Epithelial cell of proximal tubule (primary cell): ENCODE data around the gene ZBED4. TPM values are rescaled to one million over a fixed set of nuclear protein-coding genes. Genes with fewer than 3 reads are reported as not detected.

Source experiments
- DNase-seq: peaks from one replicate; pipeline ENCODE4 v3.0.0-alpha.2; 2011; ENCODE audit warnings: low read depth
- H3K4me3 ChIP-seq: 2 replicates; pipeline ENCODE4 v1.5.1; 2011; ENCODE audit warnings: low read depth, mild to moderate bottlenecking, low read length
- total RNA-seq: library from RNA; depleted of rRNA; stranded (reverse); fragments of >200 nt; gene quantifications from 2 replicates; pipeline ENCODE4 v1.2.3, GENCODE V29; 2015
- TF ChIP-seq, protein P1 (sequence below): conservative IDR thresholded peaks from 2 replicates; pipeline ENCODE4 v1.5.1; 2012; ENCODE audit warnings: low read depth, mild to moderate bottlenecking, low read length

Gene ZBED4
- total RNA-seq, 1 donor from 2014 or later: 14.5 TPM

DNA sequence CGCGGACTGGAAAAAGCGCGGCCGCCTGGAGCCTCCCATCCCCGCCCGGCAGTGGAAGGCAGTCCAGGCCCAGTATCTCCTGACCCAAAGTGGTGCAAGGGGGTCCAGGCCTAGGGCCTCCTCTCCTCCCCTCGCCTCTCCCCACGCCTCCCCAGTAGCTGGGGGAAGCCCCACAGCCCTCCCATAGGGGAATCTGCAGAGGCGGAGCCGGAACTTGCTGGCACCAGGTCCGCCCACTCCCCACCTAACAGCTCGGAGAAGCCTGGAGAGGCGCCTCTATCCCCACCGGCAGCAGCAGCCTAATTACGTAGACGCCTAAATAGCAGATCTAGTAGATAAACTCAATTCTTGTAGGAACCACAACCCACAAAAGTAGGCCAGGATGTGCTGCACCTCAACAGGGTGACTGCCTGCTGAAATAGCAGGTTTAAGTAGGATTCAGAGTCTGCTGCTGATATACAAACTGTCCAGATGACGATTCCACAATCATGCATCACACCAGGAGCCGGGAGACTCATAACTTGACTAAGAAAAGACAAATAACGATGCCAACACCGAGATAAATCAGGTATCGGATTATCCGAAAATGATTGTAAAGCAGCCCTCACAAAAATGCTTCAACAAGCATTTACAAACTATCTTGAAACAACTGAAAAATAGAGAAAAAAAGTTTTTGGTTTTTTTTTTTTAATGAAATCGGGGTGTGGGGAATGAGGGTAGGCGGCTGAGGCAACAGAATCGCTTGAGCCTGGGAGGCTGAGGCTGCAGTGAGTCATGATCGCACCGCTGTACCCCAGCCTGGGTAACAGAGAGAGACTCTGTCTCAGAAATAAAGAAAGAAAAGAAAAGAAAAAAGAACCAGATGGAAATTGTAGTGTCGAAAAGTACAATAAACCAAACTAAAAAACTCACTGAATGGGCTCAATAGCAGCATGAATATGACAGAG, 14.6 kb upstream of the ZBED4 start:
- no peak for DNase-seq

DNA sequence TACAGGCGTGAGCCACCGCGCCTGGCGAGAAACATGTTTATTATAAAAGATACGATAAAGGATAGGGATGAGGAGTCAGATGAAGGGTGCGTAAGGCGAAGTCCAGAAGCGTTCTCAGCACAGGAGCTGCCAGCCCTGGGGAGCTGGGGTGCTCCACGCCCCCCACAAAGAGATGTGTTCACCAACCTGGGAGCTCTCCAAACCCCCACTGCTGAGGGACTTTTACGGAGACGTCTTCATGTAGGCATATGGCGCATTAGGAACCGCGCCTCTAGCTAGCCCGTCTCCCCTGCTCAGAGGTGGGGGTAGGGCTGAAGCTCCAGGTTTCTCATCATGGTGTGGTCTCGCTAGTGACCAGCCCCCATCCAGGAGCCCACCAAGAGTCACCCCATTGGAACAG, 8.4 kb upstream of the ZBED4 start:
- H3K4me3 ChIP-seq: no peak overlapping the region
- DNase-seq: no peak
- TF ChIP-seq, protein P1, sequence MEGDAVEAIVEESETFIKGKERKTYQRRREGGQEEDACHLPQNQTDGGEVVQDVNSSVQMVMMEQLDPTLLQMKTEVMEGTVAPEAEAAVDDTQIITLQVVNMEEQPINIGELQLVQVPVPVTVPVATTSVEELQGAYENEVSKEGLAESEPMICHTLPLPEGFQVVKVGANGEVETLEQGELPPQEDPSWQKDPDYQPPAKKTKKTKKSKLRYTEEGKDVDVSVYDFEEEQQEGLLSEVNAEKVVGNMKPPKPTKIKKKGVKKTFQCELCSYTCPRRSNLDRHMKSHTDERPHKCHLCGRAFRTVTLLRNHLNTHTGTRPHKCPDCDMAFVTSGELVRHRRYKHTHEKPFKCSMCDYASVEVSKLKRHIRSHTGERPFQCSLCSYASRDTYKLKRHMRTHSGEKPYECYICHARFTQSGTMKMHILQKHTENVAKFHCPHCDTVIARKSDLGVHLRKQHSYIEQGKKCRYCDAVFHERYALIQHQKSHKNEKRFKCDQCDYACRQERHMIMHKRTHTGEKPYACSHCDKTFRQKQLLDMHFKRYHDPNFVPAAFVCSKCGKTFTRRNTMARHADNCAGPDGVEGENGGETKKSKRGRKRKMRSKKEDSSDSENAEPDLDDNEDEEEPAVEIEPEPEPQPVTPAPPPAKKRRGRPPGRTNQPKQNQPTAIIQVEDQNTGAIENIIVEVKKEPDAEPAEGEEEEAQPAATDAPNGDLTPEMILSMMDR: no peak

More for the DNA sequence above, 14.6 kb upstream of the ZBED4 start:
- no peak overlapping the region for H3K4me3 ChIP-seq
- TF ChIP-seq, protein P1: no peak

- TF ChIP-seq, protein P1: no peak
- DNase-seq: no peak
- H3K4me3 ChIP-seq: no peak overlapping the region
These were observed 7.8 kb upstream of the ZBED4 start for GRCh38 chr22:49845666-49846459.

DNA sequence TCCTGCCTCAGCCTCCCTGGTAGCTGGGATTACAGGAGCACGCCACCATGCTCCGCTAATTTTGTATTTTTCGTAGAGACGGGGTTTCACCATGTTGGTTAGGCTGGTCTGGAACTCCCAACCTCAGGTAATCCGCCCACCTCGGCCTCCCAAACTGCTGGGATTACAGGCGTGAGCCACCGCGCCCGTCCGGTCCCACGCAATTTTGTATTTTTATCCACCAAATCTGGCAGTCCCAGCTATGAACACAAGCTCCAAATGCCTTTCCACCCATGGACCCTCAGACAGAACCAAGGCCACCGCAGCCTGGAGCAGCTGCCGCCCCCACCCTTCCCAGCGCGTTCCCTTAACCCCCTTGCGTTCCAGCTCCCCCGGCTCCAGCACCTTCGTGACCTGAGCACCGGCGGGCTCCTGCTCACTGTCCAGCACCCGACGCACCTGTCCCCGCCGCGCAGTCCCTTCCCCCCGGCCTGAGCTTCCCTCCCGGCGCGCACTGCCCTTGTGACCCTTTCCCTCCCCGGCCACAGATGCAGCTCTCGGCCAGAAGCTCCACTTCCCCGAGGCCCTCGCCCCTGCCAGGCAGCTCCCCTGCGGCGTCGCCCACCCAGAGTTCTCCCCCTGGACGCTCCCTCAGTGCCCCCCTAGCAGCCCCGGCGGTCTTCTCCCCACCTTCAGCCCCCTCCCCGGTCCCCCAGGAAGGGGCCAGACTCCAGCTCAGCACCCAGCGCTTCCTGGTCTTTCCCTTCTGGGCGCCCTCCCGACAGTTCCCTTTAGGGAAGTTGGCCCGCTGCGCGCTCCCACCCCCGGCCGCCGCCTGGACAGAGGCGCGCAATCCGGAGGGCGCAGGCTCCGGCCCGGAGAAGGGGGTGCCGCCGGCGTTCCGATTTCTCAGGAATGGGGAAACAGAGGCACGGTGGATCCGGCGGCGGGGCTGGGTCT, 5.6 kb upstream of the ZBED4 start:
- peak overlapping the region; percentile 45 for H3K4me3 ChIP-seq
- no peak for DNase-seq
- TF ChIP-seq, protein P1: no peak

- no peak for DNase-seq
- H3K4me3 ChIP-seq: peak overlapping the region; percentile 45
- TF ChIP-seq, protein P1: no peak
These were observed 4.9 kb upstream of the ZBED4 start for GRCh38 chr22:49848690-49849160.
